GM19193 (cell line): ENCODE results near the gene ZNF518B.

ENCODE experiments used
- POLR2A ChIP-seq: IDR thresholded peaks from 4 replicates; pipeline ENCODE4 v1.6.1; 2011; ENCODE audit not compliant: insufficient read depth, insufficient read length; ENCODE audit errors: extremely low read depth

The ZNF518B gene

DNA sequence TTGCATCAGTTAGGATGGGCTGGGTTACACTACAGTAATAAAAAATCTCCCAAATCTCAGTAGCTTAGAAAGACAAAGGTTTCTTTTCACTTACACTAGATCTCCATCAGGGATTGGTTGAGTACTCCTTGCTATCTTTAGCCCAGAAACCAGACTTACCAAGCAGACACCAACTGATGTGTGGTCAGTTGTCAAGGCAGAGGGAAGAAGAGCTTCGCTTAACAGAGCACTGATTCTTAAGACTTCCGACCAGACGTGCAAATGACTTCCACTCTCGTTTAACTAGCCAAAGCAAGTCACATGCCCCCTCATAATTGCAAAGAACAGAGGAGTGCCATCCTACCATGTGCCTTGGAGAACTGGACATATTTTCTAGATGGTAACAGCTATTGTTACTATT, 5.7 kb upstream of the ZNF518B start:
- TF ChIP-seq POLR2A = no peak

DNA sequence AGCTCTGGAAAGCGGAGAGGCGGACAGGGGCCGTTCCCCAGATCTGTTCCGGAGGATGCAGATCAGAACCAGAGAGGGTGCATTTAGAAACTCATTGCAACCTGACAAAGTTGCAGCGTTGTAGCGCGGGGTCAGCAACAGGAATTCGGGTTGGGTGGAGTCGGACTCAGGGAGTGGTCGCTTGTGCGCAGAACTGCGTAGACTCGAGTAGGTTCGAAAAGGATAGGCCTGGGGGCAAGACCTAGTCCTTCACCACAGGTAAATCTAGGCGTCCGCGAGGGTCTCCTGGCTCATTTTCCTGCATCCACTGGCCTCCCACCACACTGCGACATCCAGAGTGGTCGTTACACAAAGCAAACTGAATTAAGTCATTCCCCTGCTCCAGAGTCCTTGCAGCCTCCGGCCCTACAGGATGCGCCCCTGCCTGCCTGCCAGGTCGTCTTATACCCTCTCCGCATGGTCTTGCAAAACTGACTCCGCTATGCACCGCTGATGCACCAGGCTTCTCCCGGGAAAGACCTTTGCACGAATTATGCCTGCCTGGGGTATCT, 4.7 kb upstream of the ZNF518B start:
- no peak for TF ChIP-seq POLR2A

DNA sequence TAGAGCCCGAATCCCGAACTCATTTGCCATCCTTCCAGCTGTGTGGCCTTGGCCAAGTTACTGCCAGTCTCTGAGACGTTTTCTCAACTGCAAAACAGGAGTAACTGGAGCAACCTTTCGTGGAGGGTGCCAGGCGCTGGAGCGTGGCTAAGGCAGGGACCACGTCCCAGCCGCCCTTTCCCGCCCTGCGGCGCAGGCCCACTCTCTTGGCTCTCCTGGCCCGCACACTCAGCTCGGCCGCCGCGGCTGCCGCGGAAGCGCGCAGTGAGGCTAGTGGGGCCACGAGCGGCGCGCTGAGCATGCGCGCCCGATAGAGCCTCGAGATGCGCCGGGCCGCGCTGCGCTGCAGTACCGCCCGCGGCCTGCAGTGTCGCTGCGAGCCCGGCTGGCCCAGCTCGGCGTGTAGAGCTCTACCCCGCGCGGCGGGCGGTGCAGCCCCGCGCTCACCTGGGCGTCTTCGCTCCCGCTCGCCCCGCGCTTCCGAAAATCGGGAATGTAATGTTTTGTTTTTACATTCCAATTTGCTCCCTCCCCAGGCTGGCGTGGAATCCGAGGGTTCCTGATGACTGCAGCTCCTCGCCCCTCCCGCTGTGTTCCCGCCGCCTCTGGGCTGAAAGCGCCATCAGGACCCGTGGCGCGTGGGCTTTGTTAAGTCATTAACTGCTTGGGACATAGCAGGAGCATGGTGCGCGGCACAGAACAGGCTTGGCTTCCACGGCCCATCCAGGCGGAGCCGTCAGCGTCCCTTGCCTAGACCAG, 4.0 kb upstream of the ZNF518B start:
- TF ChIP-seq POLR2A = no peak

DNA sequence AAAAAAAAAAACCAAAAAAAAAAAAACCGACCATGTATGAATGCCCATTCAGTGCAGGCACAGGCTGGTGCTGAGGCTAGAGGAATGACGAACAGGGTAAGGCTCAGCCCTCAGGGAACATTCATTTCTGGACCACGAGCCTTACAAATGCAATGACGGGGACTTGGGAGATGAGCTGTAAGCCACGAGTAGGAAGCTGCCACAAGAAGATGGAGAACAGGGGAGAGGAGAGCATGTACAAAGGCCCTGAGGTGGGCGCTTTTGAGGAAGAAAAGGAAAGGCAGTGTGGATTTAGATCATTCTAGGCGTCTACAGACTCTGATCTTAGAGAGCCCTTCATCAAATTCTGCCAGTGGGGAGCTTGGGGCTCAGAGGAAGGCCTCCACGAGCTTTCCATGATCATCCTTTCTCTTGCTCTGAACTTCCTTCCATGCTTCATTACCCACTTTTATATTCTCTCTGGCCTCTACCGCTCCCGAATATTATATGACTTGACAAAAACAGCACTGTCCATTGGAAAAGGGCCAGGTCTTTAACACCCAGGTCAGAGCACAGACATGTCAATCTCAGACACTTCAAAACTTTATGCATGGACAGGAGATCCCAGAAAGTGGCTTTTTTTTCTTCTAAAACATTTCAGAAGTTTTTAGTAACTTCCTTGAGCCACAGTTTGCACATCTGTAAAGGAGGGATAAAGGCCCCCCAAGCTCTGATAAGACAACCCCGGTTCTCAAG, 3.3 kb upstream of the ZNF518B start:
- no peak for TF ChIP-seq POLR2A

DNA sequence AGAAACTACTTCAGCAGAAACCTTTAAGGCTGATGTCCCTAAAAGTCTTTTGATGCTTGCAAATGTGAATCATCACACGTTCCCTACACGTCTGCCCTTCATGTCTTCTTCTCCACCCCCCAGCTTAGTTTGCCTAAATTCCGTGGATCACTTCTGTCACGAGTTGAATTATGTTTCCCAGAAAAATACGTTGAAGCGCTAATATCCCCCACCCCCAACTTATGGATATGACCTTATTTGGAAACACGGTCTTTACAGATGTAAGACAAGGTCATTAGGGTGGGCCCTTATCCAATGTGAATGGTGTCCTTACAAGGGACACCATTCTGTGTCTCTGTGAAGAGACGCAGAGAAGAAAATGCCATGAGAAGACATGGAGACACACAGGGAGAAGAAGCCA, 2.1 kb upstream of the ZNF518B start:
- TF ChIP-seq POLR2A = no peak

DNA sequence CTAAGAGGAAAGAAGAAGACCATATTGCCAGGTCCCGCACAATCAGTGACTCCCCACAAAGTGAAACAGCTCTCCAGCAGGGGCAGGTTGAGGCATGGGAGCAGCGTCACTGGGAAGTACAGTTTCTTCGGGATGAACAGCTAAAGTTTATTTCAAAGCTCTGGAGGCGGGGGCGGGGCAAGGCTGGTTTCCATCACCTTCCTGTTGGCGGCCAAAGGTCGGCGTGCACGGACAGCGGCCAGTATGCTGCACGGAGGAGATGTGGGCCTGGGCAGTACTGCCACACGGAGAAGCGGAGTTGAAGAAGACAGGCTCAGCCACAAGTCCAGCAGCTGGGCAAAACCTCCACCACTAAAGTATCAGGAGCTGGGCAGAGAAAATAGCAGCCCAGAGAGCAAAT, 951 bp upstream of the ZNF518B start:
- no peak for TF ChIP-seq POLR2A

DNA sequence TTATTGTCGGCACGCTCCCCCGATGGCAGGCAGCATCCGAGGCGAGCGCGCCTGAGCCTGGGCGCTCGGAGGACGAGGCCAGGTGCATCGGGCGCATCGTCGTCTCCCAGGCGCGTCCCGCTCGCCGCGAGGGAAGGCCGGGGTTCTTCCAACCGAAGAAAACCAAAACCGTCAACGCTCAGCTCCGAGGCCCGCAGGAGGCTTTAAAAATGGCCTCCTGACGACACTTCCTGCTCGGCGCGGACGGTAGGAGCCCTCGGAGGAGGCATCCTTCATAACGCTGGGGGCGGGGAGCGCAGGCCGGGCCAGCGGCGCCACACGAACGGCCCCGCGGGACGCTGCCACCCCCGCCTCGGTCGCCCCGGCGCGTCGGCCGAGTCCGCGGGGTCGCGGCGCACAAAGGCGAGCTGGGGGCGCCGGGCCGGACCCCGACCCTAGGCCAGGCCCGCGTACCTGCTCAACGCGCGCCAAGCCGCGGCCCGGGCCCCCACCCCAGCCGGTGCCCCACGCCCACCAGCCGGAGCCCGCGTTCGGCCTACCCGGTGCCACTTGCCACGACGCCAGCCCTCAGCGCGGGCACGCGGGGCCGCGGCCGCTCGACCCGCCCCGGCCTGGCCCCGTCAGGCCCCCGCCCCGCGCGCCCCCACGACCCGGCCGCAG, 501 bp downstream of the ZNF518B start:
- no peak for TF ChIP-seq POLR2A

DNA sequence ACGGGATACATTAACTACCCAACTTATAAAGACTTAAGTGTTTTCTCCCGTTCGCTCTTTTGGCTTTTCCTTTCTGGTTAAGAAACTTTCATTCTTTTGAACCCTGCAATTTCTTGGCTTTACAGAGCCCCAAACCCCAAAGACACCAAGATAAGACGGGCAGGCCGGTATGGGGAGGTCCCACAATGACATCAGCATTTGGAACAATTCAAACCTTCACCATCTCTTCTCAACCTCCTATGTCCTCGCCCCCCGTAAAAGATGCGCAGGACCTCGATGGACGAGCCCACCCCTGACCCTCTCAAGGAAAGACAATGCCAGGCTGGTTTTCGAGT, 999 bp downstream of the ZNF518B start:
- no peak for TF ChIP-seq POLR2A

DNA sequence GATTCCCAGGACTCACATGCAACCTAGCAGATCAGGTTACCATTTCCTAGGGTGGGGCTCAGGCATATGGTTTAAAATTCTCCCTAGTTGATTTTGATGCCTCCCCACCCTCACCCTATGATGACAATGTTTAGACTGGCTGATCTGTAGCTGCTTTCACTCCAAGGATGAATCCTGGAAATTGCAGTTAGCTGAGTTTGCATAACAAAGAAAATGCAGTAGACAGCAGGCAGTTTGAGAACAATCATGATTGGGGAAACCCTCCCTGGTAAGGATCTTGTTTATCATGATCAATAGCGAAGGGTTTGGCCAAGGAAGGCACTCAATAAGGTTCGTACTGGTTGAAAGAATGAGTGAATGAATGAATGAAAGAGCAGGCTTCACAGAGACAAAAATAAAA, 2.1 kb downstream of the ZNF518B start:
- no peak for TF ChIP-seq POLR2A

DNA sequence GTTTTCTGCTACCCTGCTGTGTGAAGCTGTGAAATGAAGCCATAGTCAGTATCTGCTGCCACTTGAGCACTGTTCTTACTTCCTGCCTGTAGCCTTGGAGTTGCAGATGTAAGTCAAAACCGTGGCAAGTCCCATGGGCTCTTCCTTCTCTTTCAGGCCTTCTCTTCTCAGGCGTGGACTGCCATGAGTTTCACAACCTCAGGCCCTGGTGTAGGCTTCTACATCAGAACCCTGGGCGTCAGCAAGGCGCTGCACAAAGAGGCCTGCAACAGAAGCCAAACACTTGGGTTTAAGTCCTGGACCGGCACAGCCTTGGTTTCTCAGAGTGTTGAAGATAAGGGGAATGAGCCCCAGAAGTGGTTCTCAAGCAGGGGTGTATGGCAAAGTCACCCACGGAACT, 2.5 kb downstream of the ZNF518B start:
- TF ChIP-seq POLR2A = no peak

DNA sequence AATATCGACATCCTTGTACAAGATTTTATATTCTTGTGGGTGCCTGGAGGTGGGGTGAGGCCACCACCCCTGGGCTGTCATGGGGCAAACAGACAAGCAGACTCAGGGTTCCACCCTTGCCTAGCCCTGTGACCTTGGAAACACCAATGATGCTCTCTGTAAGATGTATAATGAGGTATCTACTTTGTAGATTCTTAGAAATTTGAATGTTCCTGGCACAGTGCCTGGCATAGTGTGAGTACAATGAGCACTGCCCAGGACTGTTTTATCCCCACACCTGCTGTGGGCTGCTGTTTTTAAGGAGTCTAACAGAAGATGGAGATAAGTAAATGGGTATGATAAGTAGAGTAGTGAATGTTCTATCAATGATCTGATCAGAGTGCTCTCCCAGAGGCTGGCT, 3.1 kb downstream of the ZNF518B start:
- no peak for TF ChIP-seq POLR2A

DNA sequence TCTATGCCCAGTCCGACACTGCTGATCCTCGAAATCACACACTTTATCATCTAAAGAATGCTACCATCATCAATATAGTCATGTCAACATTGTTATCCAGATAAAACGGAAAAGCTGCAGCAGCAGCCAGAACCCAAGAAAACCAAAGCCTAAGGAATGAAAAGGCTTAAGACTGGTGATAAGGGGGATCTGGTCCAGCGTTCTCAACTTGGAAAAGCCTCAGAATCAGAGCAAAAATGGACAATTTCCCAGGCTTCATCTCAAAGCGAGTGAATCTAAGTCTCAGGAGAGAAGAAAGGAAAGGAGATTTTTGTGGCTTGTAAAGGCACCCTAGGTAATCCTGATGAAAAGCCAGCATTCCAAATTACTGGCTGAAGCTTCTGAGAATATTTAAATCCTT, 8.2 kb downstream of the ZNF518B start:
- no peak for TF ChIP-seq POLR2A

DNA sequence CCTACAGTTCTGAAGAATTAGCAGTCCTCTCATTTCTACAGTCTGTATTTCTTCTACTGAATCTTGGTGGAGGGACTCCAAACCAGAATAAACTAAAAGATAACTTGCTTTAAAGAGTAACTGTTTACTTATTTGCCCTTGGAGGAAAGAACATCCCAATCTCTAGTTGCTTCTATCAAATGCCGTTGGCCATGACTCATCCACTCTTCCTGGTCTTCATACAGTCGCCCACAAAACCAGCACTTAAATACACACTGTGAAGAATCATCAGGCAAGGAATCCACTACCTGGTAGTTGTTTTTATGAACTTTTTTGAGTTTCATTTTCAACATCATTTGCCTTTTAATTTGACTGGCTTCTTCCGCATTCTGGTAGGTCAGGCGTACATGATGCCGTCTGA, 14.2 kb downstream of the ZNF518B start:
- TF ChIP-seq POLR2A = no peak

DNA sequence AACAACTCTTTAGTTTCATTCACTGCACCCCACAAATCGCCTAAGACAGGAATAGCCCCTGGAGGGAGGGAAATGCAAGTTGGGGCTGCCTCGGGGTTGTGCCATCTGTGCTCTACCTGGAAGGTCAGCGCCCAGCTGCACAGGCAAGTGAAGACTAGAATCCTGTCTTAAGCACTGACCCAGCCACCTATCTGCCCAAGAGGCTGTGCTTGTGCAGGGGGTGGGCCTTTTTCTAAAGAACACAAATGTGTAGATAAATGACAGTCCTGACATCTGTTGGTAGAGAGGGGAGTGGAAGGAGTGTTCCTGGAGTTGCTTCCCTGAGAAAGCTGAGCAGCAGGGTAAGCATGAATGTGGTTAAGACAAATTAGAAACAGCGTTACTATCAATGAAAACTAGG, 15.7 kb downstream of the ZNF518B start:
- no peak for TF ChIP-seq POLR2A

DNA sequence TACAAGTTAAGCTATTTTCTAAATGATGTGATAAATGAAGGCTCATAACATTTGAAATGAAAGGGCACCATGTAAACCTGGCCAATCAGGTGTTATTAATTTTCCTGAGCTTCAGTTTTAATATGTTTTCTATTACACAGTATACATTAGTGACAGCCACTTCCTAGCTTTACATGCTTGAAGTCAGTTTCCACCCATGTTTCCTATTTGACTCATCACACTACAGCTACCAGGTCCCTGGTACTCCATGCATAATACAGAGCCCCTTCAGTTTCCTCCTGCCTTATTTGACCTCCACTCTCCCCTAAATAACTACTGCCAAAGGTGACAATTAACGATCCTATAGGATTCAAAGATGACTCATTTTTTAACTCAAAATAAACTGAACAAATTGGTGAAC, 18.3 kb downstream of the ZNF518B start:
- TF ChIP-seq POLR2A = no peak

DNA sequence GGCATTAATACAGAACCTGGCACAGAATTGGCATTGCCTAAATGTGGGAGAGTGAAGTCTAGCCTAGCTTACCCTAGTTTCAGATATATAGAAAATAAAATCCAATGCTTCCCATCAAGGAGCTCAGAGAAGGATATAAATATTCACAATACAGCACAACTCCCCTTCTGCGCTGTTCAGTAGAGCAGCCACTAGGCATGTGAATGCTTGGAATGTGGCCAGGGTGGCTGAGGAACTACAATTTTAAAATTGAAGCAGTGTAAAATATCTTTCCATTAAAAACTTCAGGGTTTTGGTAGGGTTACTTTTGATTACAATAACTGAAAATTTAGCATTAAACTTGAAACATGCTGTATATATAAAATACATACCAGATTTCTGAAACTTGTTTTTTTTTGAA, 19.5 kb downstream of the ZNF518B start:
- TF ChIP-seq POLR2A = no peak
